ENCODE data around the gene CLK2. TPM values are rescaled to one million over a fixed set of nuclear protein-coding genes. Genes with fewer than 3 reads are reported as not detected.

CLK2 gene
- total and polyA plus RNA-seq, 9 of the 15 experiments (the other 6 are each of a cell fraction or from before 2014, with no cell fraction given) = 13.5 to 81.4 (median 39.6) TPM

DNA sequence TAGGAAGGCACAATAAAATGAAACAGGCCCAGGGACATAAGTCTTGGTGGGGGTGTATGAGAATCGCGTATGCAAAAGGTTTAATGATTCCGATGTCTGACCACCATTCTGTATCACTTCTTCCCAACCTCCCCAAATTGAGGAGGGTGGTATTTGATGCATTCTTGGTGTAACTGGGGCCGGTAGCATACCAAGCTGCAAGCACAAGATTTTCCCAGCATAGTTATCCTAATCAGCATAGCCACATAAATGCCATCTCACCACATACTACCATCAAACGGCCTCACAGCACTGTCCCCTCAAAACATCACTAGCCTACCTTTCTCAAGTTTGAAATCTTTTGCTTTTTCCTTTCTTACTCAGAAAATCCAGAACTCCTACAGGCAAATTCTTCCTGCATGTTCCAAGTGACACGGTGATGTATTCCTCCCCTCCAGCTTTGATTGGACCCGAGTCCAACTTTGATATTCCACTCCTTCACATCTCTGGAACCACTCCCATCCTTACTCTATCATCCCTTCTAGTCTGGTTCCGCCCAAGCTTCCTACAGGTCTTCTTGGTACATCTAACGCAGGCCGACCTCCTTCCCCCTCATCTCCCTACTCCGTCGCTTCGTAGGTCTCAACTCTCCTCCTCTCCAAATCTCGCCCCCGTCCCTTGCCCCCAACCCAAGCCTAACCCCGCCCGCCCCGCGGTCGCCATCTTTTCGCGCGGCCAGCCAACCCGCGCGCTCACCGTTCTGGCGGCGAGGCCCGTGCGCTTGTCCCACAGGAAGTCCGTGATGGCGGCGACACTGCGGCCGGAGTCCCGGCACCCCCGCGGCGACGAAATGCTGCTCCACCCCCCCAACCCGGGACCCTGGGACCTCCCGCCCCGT lies 600 bp downstream of the CLK2 start (continued):
- TF ChIP-seq SUPT5H (IDR thresholded peaks at IDR 0.05) (no peak), KDM1A (IDR thresholded peaks at IDR 0.05) (peak in 1 of 2 experiments; percentile 6; a peak in 1 of 4 replicates), TBP (optimal IDR thresholded peaks at IDR 0.05; ENCODE audit: low read depth, low read length) (peak; percentile 3), ZNF140 (CRISPR knock-in tag; IDR thresholded peaks at IDR 0.05) (no peak), MTA1 (IDR thresholded peaks at IDR 0.05; ENCODE audit: borderline replicate concordance) (peak; percentile 26; the same call in 1 of the 2 replicates), U2AF1 (optimal IDR thresholded peaks at IDR 0.05; ENCODE audit: low read depth, low read length) (no peak), RERE (CRISPR knock-in tag; IDR thresholded peaks at IDR 0.05; ENCODE audit: borderline replicate concordance) (no peak), NONO (IDR thresholded peaks at IDR 0.05; ENCODE audit: low read depth in 2 of 2, low read length in 1 of 2) (no peak), TEAD4 (IDR thresholded peaks at IDR 0.05; ENCODE audit: low read length) (0 out of 2 replicates have a peak, but pooled peaks have one; percentile 6), TEAD4 (CRISPR knock-in tag; IDR thresholded peaks at IDR 0.05; ENCODE audit: borderline replicate concordance) (no peak), LARP7 (IDR thresholded peaks at IDR 0.05) (0 out of 2 replicates have a peak, but pooled peaks have one; percentile 54), C11orf30 (IDR thresholded peaks at IDR 0.05; ENCODE audit: low read depth) (peak; percentile 66; the same call in 1 of the 2 replicates), NKRF (IDR thresholded peaks at IDR 0.05; ENCODE audit: borderline replicate concordance) (0 out of 2 replicates have a peak, but pooled peaks have one; percentile 8), ZNF778 (CRISPR knock-in tag; IDR thresholded peaks at IDR 0.05) (no peak), CTBP1 (IDR thresholded peaks at IDR 0.05; ENCODE audit: borderline replicate concordance) (0 out of 2 replicates have a peak, but pooled peaks have one; percentile 5), SRSF3 (IDR thresholded peaks at IDR 0.05; ENCODE audit: insufficient read depth, low read length) (no peak)
- TF ChIP-seq, protein P1, sequence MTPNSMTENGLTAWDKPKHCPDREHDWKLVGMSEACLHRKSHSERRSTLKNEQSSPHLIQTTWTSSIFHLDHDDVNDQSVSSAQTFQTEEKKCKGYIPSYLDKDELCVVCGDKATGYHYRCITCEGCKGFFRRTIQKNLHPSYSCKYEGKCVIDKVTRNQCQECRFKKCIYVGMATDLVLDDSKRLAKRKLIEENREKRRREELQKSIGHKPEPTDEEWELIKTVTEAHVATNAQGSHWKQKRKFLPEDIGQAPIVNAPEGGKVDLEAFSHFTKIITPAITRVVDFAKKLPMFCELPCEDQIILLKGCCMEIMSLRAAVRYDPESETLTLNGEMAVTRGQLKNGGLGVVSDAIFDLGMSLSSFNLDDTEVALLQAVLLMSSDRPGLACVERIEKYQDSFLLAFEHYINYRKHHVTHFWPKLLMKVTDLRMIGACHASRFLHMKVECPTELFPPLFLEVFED (CRISPR knock-in tag; conservative IDR thresholded peaks at IDR 0.05) = peak; percentile 40; the same call in 1 of the 2 replicates
- TF ChIP-seq, protein P2, sequence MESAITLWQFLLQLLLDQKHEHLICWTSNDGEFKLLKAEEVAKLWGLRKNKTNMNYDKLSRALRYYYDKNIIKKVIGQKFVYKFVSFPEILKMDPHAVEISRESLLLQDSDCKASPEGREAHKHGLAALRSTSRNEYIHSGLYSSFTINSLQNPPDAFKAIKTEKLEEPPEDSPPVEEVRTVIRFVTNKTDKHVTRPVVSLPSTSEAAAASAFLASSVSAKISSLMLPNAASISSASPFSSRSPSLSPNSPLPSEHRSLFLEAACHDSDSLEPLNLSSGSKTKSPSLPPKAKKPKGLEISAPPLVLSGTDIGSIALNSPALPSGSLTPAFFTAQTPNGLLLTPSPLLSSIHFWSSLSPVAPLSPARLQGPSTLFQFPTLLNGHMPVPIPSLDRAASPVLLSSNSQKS (CRISPR knock-in tag; IDR thresholded peaks at IDR 0.05) = no peak
